ENCODE results near the gene SERPINA5. TPM values are rescaled to one million over a fixed set of nuclear protein-coding genes. Genes with fewer than 3 reads are reported as not detected.

Gene SERPINA5
- total and polyA plus RNA-seq, 2 of the 8 experiments (the other 6 are each of a cell fraction or from before 2014, with no cell fraction given), result 1.8 to 1.9 TPM

GRCh38 chr14:94641632-94641955 is 60.4 kb downstream of the SERPINA5 start:
- Histone ChIP-seq H4K20me1 (replicated peaks in 1 of 2; ENCODE audit: control insufficient read depth in 1 of 2, insufficient read depth in 2 of 2, low read length in 2 of 2) (no peaks in the 10 kb centered on the region), H3K4me2 (ENCODE audit: insufficient read depth in 1 of 2, low read depth in 2 of 2, low read length in 2 of 2) (no peak overlapping the region), H3K18ac (ENCODE audit: extremely low read depth, low read length) (no peak overlapping the region), H3K14ac (ENCODE audit: insufficient read length) (no peak overlapping the region), H2BK15ac (ENCODE audit: low read length) (no peak overlapping the region), H3K4me1 (replicated peaks in 1 of 4; ENCODE audit: control insufficient read depth in 3 of 4, insufficient read depth in 4 of 4, low read length in 3 of 4) (no peaks in the 10 kb centered on the region), H3K79me1 (ENCODE audit: low read depth, low read length) (no peaks in the 10 kb centered on the region), H2BK5ac (ENCODE audit: low read depth, low read length) (no peak overlapping the region), H4K8ac (ENCODE audit: extremely low read depth, insufficient read depth, low read length) (no peak overlapping the region), H3K4ac (replicated peaks; ENCODE audit: insufficient read length, low read depth, low read length) (no peak overlapping the region), H3K27ac (ENCODE audit: low read depth, low read length) (no peak overlapping the region), H2BK20ac (ENCODE audit: low read length) (no peak overlapping the region), H4K5ac (ENCODE audit: insufficient read length, low read depth, low read length) (no peak overlapping the region), H3K56ac (replicated peaks; ENCODE audit: insufficient read length, low read depth, low read length) (no peak overlapping the region), H3K9me3 (ENCODE audit: insufficient read depth in 2 of 2, low read depth in 1 of 2, low read length in 1 of 2) (no peaks in the 10 kb centered on the region), H2BK12ac (ENCODE audit: low read depth, low read length) (no peak overlapping the region), H3K23ac (ENCODE audit: insufficient read length) (no peak overlapping the region), H4K91ac (replicated peaks; ENCODE audit: insufficient read length, low read length) (no peak overlapping the region), H3K4me3 (ENCODE audit: extremely low read depth in 1 of 4, insufficient read depth in 2 of 4, low read depth in 3 of 4, low read length in 4 of 4) (no peak overlapping the region), H3K36me3 (ENCODE audit: control insufficient read depth in 2 of 4, insufficient read depth in 4 of 4, low read length in 3 of 4) (no peaks in the 10 kb centered on the region), H3K27me3 (replicated peaks in 1 of 4; ENCODE audit: control insufficient read depth in 3 of 4, extremely low read depth in 1 of 4, insufficient read depth in 3 of 4, low read length in 3 of 4) (no peaks in the 10 kb centered on the region), H3K23me2 (ENCODE audit: low read depth, low read length) (no peaks in the 10 kb centered on the region; the same call in 1 of the 2 replicates), H3K9ac (replicated peaks in 1 of 4; ENCODE audit: extremely low read depth in 1 of 4, low read depth in 3 of 4, low read length in 3 of 4) (no peak overlapping the region), H2BK120ac (replicated peaks; ENCODE audit: low read depth, low read length) (no peak overlapping the region), H2AFZ (ENCODE audit: low read length) (no peak overlapping the region), H3K79me2 (ENCODE audit: control insufficient read depth in 1 of 2, insufficient read depth in 2 of 2, low read length in 2 of 2) (no peaks in the 10 kb centered on the region), H2AK5ac (ENCODE audit: low read depth, low read length) (no peak overlapping the region)
- ChIA-PET POLR2A (ENCODE audit: partially characterized antibody) (no interaction called here), CTCF (ENCODE audit: partially characterized antibody) (interaction anchor here (0.6 kb wide), 1 partner anchor 57 kb away, joined by 3 read pairs; no protein-coding TSS in a partner anchor)
- no peak for TF ChIP-seq SP1 (IDR thresholded peaks at IDR 0.05; ENCODE audit: low read depth, low read length)
- TF ChIP-seq RNF2 (IDR thresholded peaks at IDR 0.05; ENCODE audit: borderline replicate concordance, low read depth, low read length, missing control alignments, poor library complexity, severe bottlenecking), result no peak
- no peak for TF ChIP-seq BRCA1 (IDR thresholded peaks at IDR 0.05; ENCODE audit: low read depth, low read length)
- TF ChIP-seq RFX5 (IDR thresholded peaks at IDR 0.05; ENCODE audit: borderline replicate concordance, low read depth, low read length), result no peak
- no peak for TF ChIP-seq SRF (IDR thresholded peaks at IDR 0.05; ENCODE audit: low read depth, low read length)
- no peak for TF ChIP-seq SIX5 (IDR thresholded peaks at IDR 0.05; ENCODE audit: low read depth, low read length)
- no peak for TF ChIP-seq E2F6 (IDR thresholded peaks at IDR 0.05)
- WGBS, 2 experiments (ENCODE audit: extremely low coverage in 1 of 2, insufficient coverage in 1 of 2, insufficient read length in 1 of 2, insufficient replicate concordance in 2 of 2, low coverage in 1 of 2, low lambda C conversion rate in 2 of 2, missing lambda C conversion rate in 1 of 2), result 93% methylated on average over 12 of the region's 12 CpGs; no CpG with 5 or more reads in 1 of the 2 experiments
- FAIRE-seq (no peak), DNase-seq (ENCODE audit: low read depth in 1 of 2, low spot score in 2 of 2) (no peak)

Data from H1 (cell line).